K562 (cell line): ENCODE results near the gene GNAZ. TPM values are rescaled to one million over a fixed set of nuclear protein-coding genes. Genes with fewer than 3 reads are reported as not detected.
A peak's percentile ranks its signal among the peaks of the same experiment; 100 is the strongest.

Experiments
- CAMTA2 ChIP-seq: fragments of 250-450 bp; sonication (Bioruptor Pico); conservative IDR thresholded peaks from 2 replicates; pipeline ENCODE4 v1.5.1; 2022
- CBFA2T2 ChIP-seq: fragments of 450-650 bp; conservative IDR thresholded peaks from 2 replicates; pipeline ENCODE4 v1.6.1; 2017; ENCODE audit warnings: mild to moderate bottlenecking
- CLOCK ChIP-seq: fragments of 250-450 bp; sonication (Bioruptor Pico); IDR thresholded peaks from 2 replicates; pipeline ENCODE4 v1.4.0; 2020; ENCODE audit warnings: mild to moderate bottlenecking, moderate library complexity, borderline replicate concordance
- CTBP1 ChIP-seq: fragments of 450-650 bp; IDR thresholded peaks from 2 replicates; pipeline ENCODE4 v1.6.1; 2016; ENCODE audit warnings: borderline replicate concordance
- E2F6 ChIP-seq, 2 experiments: IDR thresholded peaks; 2 replicates each; pipeline ENCODE4 v1.6.1; 2011; ENCODE audit warnings: borderline replicate concordance in 1 of 2, control low read depth in 1 of 2, low read depth in 1 of 2, low read length in 1 of 2, mild to moderate bottlenecking in 1 of 2, mixed read lengths in 1 of 2, moderate library complexity in 1 of 2; ENCODE audit not compliant: insufficient read depth in 1 of 2, insufficient read length in 1 of 2, poor library complexity in 1 of 2, severe bottlenecking in 1 of 2; ENCODE audit errors: extremely low read depth in 1 of 2
- MEF2A ChIP-seq: IDR thresholded peaks from 2 replicates; pipeline ENCODE4 v1.6.1; 2011; ENCODE audit warnings: low read depth, mild to moderate bottlenecking, low read length, moderate library complexity; ENCODE audit not compliant: control insufficient read depth
- TBL1XR1 ChIP-seq, 2 experiments: IDR thresholded peaks; 2 replicates each; pipeline ENCODE4 v1.6.1; 2012; ENCODE audit warnings: improper control_type of control experiment in 2 of 2, low read length in 2 of 2, mild to moderate bottlenecking in 1 of 2
- UBTF ChIP-seq, 2 experiments: IDR thresholded peaks; 2 replicates each; pipeline ENCODE4 v1.6.1; 2012; ENCODE audit warnings: improper control_type of control experiment in 2 of 2, low read depth in 2 of 2, low read length in 2 of 2, borderline replicate concordance in 1 of 2
- ZFP36 ChIP-seq: fragments of 150-350 bp; IDR thresholded peaks from 2 replicates; pipeline ENCODE4 v1.6.1; 2018; ENCODE audit warnings: low read length, low read depth; ENCODE audit not compliant: partially characterized antibody
- ZNF318 ChIP-seq, 2 experiments: fragments of 450-650 bp; IDR thresholded peaks; 2 replicates each; pipeline ENCODE4 v1.6.1; 2016; ENCODE audit warnings: mild to moderate bottlenecking in 2 of 2, borderline replicate concordance in 1 of 2, low read depth in 1 of 2, moderate library complexity in 1 of 2
- ZNF551 ChIP-seq: fragments of 250-450 bp; sonication (Bioruptor Pico); IDR thresholded peaks from 2 replicates; pipeline ENCODE4 v1.5.0; 2021; ENCODE audit warnings: mild to moderate bottlenecking, moderate library complexity
- polyA plus RNA-seq, 8 experiments: library from polyadenylated mRNA; depleted of rRNA in 4 of 8; stranded (reverse) in 5 of 8; unstranded in 3 of 8; fragments of >200 nt; fragmentation: Nextera tagmentation in 2 of 8; fragmentation: Illumina TruSeq in 1 of 8; extraction: Ambion mirVana in 2 of 8; extraction: Trizol in 1 of 8; gene quantifications; 2 replicates each; pipeline versions ENCODE4 v1.2.1 to v1.2.3, GENCODE V29; 2011 to 2014; ENCODE audit warnings: inconsistent platforms in 1 of 8, missing spikeins in 1 of 8
- total RNA-seq, 7 experiments: library from RNA; depleted of rRNA in 6 of 7; stranded (reverse); fragments of >200 nt in 6 of 7; fragmentation: Illumina TruSeq in 2 of 7; extraction: Trizol in 2 of 7; gene quantifications; 2 replicates each; pipeline versions ENCODE4 v1.2.1 to v1.2.3, GENCODE V29; 2011 to 2021; ENCODE audit warnings: low replicate concordance in 1 of 7

GNAZ gene
- total and polyA plus RNA-seq, 9 of the 15 experiments (the other 6 are each of a cell fraction or from before 2014, with no cell fraction given): 0.04 to 0.22 (median 0.13) TPM; not detected in 3

- TF ChIP-seq ZNF318 (IDR thresholded peaks at IDR 0.05; ENCODE audit: borderline replicate concordance in 1 of 2, low read depth in 1 of 2) (no peak), E2F6 (IDR thresholded peaks at IDR 0.05; ENCODE audit: borderline replicate concordance in 1 of 2, extremely low read depth in 1 of 2, insufficient read depth in 1 of 2, insufficient read length in 1 of 2, low read depth in 1 of 2, low read length in 1 of 2, poor library complexity in 1 of 2, severe bottlenecking in 1 of 2) (no peak), CBFA2T2 (peak; percentile 40; the same call in 1 of the 2 replicates), CAMTA2 (no peak), TBL1XR1 (IDR thresholded peaks at IDR 0.05; ENCODE audit: low read length in 2 of 2) (peak; percentile 31 to 64; a peak in 1 of 4 replicates), ZNF551 (CRISPR knock-in tag) (no peak), UBTF (IDR thresholded peaks at IDR 0.05; ENCODE audit: borderline replicate concordance in 1 of 2, low read depth in 2 of 2, low read length in 2 of 2) (no peak), ZFP36 (peak; percentile 12), CLOCK (no peak), CTBP1 (no peak), MEF2A (no peak)
Measured at GRCh38 chr22:23100124-23100801, 29.9 kb downstream of the GNAZ start (continued).
